Common myeloid progenitor, CD34-positive (primary cell): ENCODE results near the gene KPTN.
A peak's percentile ranks its signal among the peaks of the same experiment; 100 is the strongest.

Experiments used
- CTCF ChIA-PET: fragments of 350-600 bp; sonication (Branson Sonifier 250); formaldehyde crosslinking; loops from one replicate; lab custom pipeline; 2021; ENCODE audit warnings: antibody characterized with exemption; lab: Charles Lee
- POLR2A ChIA-PET: fragments of 350-600 bp; sonication (Branson Sonifier 250); formaldehyde crosslinking; loops from one replicate; lab custom pipeline; 2021; ENCODE audit warnings: antibody characterized with exemption; lab: Charles Lee
- DNase-seq, 3 donors: peaks; one replicate each; pipeline versions ENCODE4 v3.0.0 to v3.0.0-alpha.2; 2013
- H3K27ac ChIP-seq, 2 experiments: 1 replicate in 1 of 2; 2 replicates in 1 of 2; pipeline ENCODE4 v1.7.0; 2013; ENCODE audit warnings: inconsistent platforms in 2 of 2, low read length in 2 of 2, mild to moderate bottlenecking in 2 of 2, low read depth in 1 of 2, moderate library complexity in 1 of 2; ENCODE audit not compliant: severe bottlenecking in 2 of 2, insufficient read depth in 1 of 2, poor library complexity in 1 of 2
- H3K27me3 ChIP-seq, 5 experiments: replicated peaks in 2 of 5; 1 replicate in 3 of 5; 2 replicates in 2 of 5; pipeline versions ENCODE4 v1.6.1 to v1.7.0; 2013; ENCODE audit warnings: low read length in 4 of 5, mild to moderate bottlenecking in 2 of 5, moderate library complexity in 2 of 5, inconsistent platforms in 1 of 5; ENCODE audit not compliant: insufficient read depth in 5 of 5, control insufficient read depth in 4 of 5
- H3K36me3 ChIP-seq, 4 experiments: 1 replicate in 2 of 4; 2 replicates in 2 of 4; pipeline versions ENCODE4 v1.6.1 to v1.7.0; 2013; ENCODE audit warnings: low read length in 3 of 4, control low read depth in 1 of 4, mild to moderate bottlenecking in 1 of 4; ENCODE audit not compliant: control insufficient read depth in 4 of 4, insufficient read depth in 4 of 4
- H3K4me1 ChIP-seq, 4 experiments: 1 replicate in 3 of 4; 2 replicates in 1 of 4; pipeline versions ENCODE4 v1.6.1 to v1.7.1; 2013; ENCODE audit warnings: low read length in 3 of 4, mild to moderate bottlenecking in 3 of 4, control low read depth in 1 of 4, inconsistent platforms in 1 of 4, moderate library complexity in 1 of 4; ENCODE audit not compliant: control insufficient read depth in 4 of 4, insufficient read depth in 4 of 4; ENCODE audit errors: control extremely low read depth in 1 of 4
- H3K4me3 ChIP-seq, 7 experiments: 1 replicate in 4 of 7; 2 replicates in 3 of 7; pipeline versions ENCODE4 v1.5.1 to v1.7.0; 2013; ENCODE audit warnings: mild to moderate bottlenecking in 7 of 7, low read length in 6 of 7, moderate library complexity in 6 of 7, inconsistent platforms in 2 of 7, low read depth in 2 of 7, control low read depth in 1 of 7; ENCODE audit not compliant: insufficient read depth in 4 of 7, control insufficient read depth in 1 of 7; ENCODE audit errors: extremely low read depth in 1 of 7
- H3K9me3 ChIP-seq, 5 experiments: 1 replicate in 4 of 5; 2 replicates in 1 of 5; pipeline versions ENCODE4 v1.6.1 to v1.7.1; 2013; ENCODE audit warnings: low read length in 4 of 5, mild to moderate bottlenecking in 2 of 5, inconsistent platforms in 1 of 5, low read depth in 1 of 5, moderate library complexity in 1 of 5; ENCODE audit not compliant: control insufficient read depth in 4 of 5, insufficient read depth in 2 of 5; ENCODE audit errors: control extremely low read depth in 1 of 5
- WGBS: methylation state at CpG from one replicate; pipeline ENCODE4 v1.1.5; 2013; ENCODE audit not compliant: insufficient coverage; 5-methylcytosine and 5-hydroxymethylcytosine counted together

KPTN gene

GRCh38 chr19:47509170-47509847 is 25.3 kb upstream of the KPTN start:
- H3K4me3 ChIP-seq, result no peak overlapping the region

GRCh38 chr19:47508721-47509120 is 24.7 kb upstream of the KPTN start:
- ChIA-PET POLR2A (interaction anchor here (1.3 kb wide), 1 partner anchor 22 kb away, joined by 3 read pairs; no protein-coding TSS in a partner anchor), CTCF (interaction anchor here (0.8 to 5.8 kb wide), 6 partner anchors 12 to 72 kb away, joined by 3 to 23 read pairs (median 8); no protein-coding TSS in a partner anchor)
- peaks cover 0 to 56% (median 45%) of the 10 kb centered on the region in 4 experiments for H3K4me1 ChIP-seq
- H3K9me3 ChIP-seq, result no peaks in the 10 kb centered on the region
- H3K36me3 ChIP-seq, result peaks cover 0 to 37% (median 12%) of the 10 kb centered on the region in 4 experiments
- WGBS, result 100% methylated on average over 2 of the region's 5 CpGs
- H3K27me3 ChIP-seq, result no peaks in the 10 kb centered on the region
- no peak overlapping the region for H3K4me3 ChIP-seq
- no peak overlapping the region for H3K27ac ChIP-seq
- no peak for DNase-seq

More at GRCh38 chr19:47509170-47509847, 25.3 kb upstream of the KPTN start:
- no peak for DNase-seq
- POLR2A ChIA-PET, result interaction anchor here (1.3 kb wide), 1 partner anchor 22 kb away, joined by 3 read pairs; no protein-coding TSS in a partner anchor
- Histone ChIP-seq H3K27me3 (no peaks in the 10 kb centered on the region), H3K36me3 (peaks cover 0 to 34% (median 7%) of the 10 kb centered on the region in 4 experiments), H3K27ac (no peak overlapping the region), H3K9me3 (no peaks in the 10 kb centered on the region), H3K4me1 (peaks cover 0 to 62% (median 50%) of the 10 kb centered on the region in 4 experiments)
- CTCF ChIA-PET, result interaction anchor here (1.1 to 5.8 kb wide), 5 partner anchors 8 to 21 kb away, joined by 3 to 23 read pairs (median 4); no protein-coding TSS in a partner anchor
- 95% methylated on average over 18 of the region's 20 CpGs for WGBS

GRCh38 chr19:47507924-47508553 is 24.0 kb upstream of the KPTN start:
- ChIA-PET CTCF (interaction anchor here (0.8 to 5.8 kb wide), 6 partner anchors 9 to 72 kb away, joined by 3 to 23 read pairs (median 9); no protein-coding TSS in a partner anchor), POLR2A (interaction anchor here (1.3 kb wide), 1 partner anchor 21 kb away, joined by 3 read pairs; no protein-coding TSS in a partner anchor)
- H3K36me3 ChIP-seq, result peaks cover 0 to 44% (median 18%) of the 10 kb centered on the region in 4 experiments
- H3K27me3 ChIP-seq, result no peaks in the 10 kb centered on the region
- peak overlapping the region in 1 of 7 experiments; percentile 21 for H3K4me3 ChIP-seq
- peaks cover 0 to 49% (median 38%) of the 10 kb centered on the region in 4 experiments for H3K4me1 ChIP-seq
- H3K9me3 ChIP-seq, result no peaks in the 10 kb centered on the region
- H3K27ac ChIP-seq, result peak overlapping the region in 1 of 2 experiments; percentile 50
- WGBS, result 65% methylated on average over 11 of the region's 11 CpGs
- DNase-seq, result peak in 1 of 3 donors; percentile 48

GRCh38 chr19:47507012-47507411 is 23.0 kb upstream of the KPTN start:
- Histone ChIP-seq H3K4me3 (peak overlapping the region in 2 of 7 experiments; percentile 23 to 32), H3K4me1 (peaks cover 0 to 39% (median 30%) of the 10 kb centered on the region in 4 experiments), H3K36me3 (peaks cover 0 to 46% (median 22%) of the 10 kb centered on the region in 4 experiments), H3K9me3 (no peaks in the 10 kb centered on the region), H3K27ac (peak overlapping the region; percentile 2 to 50), H3K27me3 (no peaks in the 10 kb centered on the region)
- CTCF ChIA-PET, result interaction anchor here (1.1 to 5.8 kb wide), 6 partner anchors 8 to 71 kb away, joined by 3 to 23 read pairs (median 9); no protein-coding TSS in a partner anchor
- WGBS, result 68% methylated on average over 6 of the region's 6 CpGs
- no peak for DNase-seq
- POLR2A ChIA-PET, result interaction anchor here (0.6 kb wide), 1 partner anchor 222 kb away, joined by 3 read pairs; no protein-coding TSS in a partner anchor

- H3K36me3 ChIP-seq, result peaks cover 0 to 47% (median 24%) of the 10 kb centered on the region in 4 experiments
- no peaks in the 10 kb centered on the region for H3K9me3 ChIP-seq
- no peak for DNase-seq
- peaks cover 0 to 37% (median 28%) of the 10 kb centered on the region in 4 experiments for H3K4me1 ChIP-seq
- POLR2A ChIA-PET, result interaction anchor here (0.7 kb wide), 1 partner anchor 190 kb away, joined by 3 read pairs; no protein-coding TSS in a partner anchor
- WGBS, result 100% methylated on average over 6 of the region's 8 CpGs
- H3K27me3 ChIP-seq, result no peaks in the 10 kb centered on the region
- no peak overlapping the region for H3K27ac ChIP-seq
- H3K4me3 ChIP-seq, result no peak overlapping the region
- CTCF ChIA-PET, result interaction anchor here (1.1 to 5.8 kb wide), 5 partner anchors 10 to 70 kb away, joined by 4 to 23 read pairs (median 13); partner anchors contain the start of gene KPTN
These were observed 22.4 kb upstream of the KPTN start for GRCh38 chr19:47506459-47506858.

GRCh38 chr19:47505506-47505905 is 21.5 kb upstream of the KPTN start:
- DNase-seq, result no peak
- WGBS, result 100% methylated on average over 6 of the region's 6 CpGs
- Histone ChIP-seq H3K27me3 (no peaks in the 10 kb centered on the region), H3K27ac (no peak overlapping the region), H3K36me3 (peaks cover 0 to 54% (median 29%) of the 10 kb centered on the region in 4 experiments), H3K4me3 (no peak overlapping the region), H3K9me3 (no peaks in the 10 kb centered on the region), H3K4me1 (peaks cover 0 to 34% (median 28%) of the 10 kb centered on the region in 4 experiments)
- ChIA-PET POLR2A (no interaction called here), CTCF (interaction anchor here (1.1 kb wide), 1 partner anchor 22 kb away, joined by 4 read pairs; the partner anchor contains the start of gene KPTN)
